ENCODE measurements around the gene SCGN.
A peak's percentile ranks its signal among the peaks of the same experiment; 100 is the strongest.

The SCGN gene, protein sequence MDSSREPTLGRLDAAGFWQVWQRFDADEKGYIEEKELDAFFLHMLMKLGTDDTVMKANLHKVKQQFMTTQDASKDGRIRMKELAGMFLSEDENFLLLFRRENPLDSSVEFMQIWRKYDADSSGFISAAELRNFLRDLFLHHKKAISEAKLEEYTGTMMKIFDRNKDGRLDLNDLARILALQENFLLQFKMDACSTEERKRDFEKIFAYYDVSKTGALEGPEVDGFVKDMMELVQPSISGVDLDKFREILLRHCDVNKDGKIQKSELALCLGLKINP
- 0 to 0.44 (median 0) reads per million in 17 experiments for total RNA-seq

- DNase-seq, result peak; percentile 56 to 81 (median 68)
Measured at GRCh38 chr6:25652007-25652515, at the start of gene SCGN. Gene SCGN, plus strand, starts transcription at chr6:25652215. Its CDS starts 189 bp downstream, at chr6:25652404.

DNA sequence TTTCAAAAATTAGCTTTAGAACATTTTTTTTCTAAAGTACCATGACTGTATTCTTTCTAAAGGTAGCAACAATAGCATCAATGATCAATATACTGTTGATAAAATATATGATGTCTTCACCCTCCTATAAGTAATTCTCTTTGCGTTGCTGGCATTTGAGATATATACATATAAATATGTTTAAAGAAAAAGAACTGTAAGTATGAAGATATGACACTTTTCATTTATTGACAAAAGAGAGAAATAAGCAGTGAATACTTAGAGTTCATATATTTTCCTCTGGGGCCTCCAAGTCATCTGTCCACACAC, 49.4 kb upstream of the SCGN start:
- DNase-seq, result no peak

DNA sequence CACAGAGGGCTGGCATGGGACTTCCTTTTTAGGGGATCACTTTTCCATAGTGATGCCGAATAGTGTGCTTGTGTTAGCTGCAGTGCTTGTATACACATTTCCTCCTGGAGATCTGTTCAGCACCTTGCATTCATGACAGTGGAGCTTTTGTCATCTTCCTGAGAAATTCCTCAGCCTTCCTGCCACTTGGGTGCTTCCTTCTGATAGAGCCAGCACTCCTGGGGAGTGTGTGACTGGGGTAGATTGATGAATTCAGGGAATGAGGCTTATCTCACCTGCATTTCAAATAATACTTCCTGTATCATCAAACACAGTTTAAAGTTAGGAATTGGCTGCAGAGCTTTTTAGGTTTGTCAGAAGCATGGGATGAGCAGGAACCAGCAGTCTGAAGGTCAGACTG, 48.8 kb upstream of the SCGN start:
- no peak for DNase-seq

GRCh38 chr6:25606151-25606550, 45.9 kb upstream of the SCGN start:
- DNase-seq, result no peak

GRCh38 chr6:25608558-25609174, 43.3 kb upstream of the SCGN start:
- no peak for DNase-seq

DNA sequence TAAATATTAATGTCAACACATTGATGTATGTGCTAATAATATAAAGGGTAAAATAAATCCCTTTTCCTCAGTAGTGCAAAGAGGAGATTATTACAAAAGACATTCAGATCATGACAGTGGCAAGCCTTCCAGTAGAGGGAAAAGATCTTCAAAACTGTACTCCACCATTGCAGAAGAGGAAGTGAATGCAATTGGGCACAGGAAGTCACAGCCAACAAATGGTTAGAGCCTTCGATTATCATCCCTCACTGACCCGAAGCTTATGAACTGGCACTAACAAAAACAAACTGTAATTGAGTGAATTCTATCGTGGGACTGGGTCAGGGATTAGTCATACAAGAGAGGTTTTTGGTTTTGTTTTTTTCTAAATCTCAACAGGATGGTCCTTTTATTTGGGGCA, 39.3 kb upstream of the SCGN start:
- peak in 1 of 4 experiments; percentile 23 for DNase-seq

DNA sequence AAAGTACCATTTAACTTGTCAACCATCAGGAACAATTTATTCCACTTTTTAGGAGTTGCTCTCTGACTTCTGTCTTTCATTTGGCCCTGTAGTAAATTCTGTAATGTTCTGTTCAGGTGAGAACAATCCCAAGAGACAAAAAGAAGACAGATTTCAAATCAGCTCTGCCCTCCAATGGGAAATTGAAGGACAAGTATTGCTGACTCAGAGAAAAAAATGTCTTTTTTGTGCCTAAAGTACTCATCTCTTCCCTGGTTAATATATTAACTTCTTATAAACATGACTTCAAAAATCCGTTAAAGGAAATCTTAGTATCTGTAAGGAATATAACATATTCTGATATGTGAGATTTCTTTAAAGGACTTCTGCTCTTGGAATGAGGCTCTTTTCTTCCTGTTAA, 38.6 kb upstream of the SCGN start:
- no peak for DNase-seq

GRCh38 chr6:25614052-25614451, 38.0 kb upstream of the SCGN start:
- no peak for DNase-seq

DNA sequence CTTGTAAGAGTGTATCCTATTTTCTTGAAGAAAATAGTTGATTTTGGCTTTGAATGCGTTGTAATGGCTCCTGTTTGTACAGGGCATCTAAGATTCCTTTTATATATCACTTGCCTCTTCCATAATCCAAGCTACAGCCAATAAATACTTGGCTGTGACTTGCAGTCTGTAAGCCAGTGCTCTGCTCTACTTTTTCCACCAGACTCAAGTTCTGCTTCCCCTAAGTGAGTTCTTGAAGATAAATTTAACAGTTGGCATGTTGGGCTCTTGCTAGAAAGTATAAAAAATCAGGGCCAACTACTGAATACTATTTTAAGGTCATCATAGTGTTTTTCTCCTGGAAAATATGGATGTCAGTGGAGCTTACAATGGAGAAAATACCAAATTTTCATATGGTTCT, 36.5 kb upstream of the SCGN start:
- DNase-seq, result no peak

GRCh38 chr6:25617997-25618396, 34.0 kb upstream of the SCGN start:
- DNase-seq, result peak in 2 of 4 experiments; percentile 21 to 31

DNA sequence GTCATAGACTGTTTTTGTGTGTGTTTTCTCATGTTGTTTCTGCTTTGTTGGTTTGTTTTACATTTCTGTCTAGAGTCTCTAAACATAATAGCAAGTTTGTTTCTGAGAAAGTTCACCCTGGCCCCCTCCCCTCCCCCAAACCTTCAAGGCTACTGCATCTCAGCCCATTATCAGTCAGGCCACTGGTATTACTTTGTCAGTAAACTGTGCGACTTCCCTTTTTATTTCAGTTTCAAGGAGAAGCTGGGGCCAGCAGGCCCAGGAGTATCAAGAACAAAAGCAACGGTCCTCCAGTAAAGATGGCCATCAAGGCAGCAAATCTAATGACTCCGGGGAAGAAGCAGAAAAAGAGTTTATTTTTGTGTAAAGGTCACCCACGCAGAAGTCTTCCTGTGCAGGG, 32.8 kb upstream of the SCGN start:
- peak; percentile 8 to 40 (median 14) for DNase-seq

GRCh38 chr6:25620391-25620790, 31.6 kb upstream of the SCGN start:
- no peak for DNase-seq

GRCh38 chr6:25623065-25623464, 28.9 kb upstream of the SCGN start:
- no peak for DNase-seq

DNA sequence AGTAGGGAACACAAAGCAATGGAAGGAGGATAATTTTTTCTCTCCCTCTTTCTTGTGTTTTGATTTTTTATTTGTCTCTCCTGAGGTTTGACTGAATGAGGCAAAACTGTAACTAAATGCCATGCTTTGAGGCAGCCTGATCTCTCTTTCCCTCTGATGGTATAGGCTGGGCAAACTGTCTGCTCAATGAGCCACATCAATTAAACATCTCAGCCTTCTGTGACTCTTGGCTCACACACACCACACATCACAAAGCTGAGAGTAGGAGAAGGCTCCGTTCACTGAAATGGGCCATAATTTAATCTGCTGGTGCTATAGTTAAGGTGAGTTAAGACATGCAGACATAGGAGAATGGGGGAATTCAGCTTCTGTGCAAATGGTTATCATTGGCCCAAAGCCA, 28.1 kb upstream of the SCGN start:
- no peak for DNase-seq

- no peak for DNase-seq
Measured at GRCh38 chr6:25627001-25627400, 25.0 kb upstream of the SCGN start.

DNA sequence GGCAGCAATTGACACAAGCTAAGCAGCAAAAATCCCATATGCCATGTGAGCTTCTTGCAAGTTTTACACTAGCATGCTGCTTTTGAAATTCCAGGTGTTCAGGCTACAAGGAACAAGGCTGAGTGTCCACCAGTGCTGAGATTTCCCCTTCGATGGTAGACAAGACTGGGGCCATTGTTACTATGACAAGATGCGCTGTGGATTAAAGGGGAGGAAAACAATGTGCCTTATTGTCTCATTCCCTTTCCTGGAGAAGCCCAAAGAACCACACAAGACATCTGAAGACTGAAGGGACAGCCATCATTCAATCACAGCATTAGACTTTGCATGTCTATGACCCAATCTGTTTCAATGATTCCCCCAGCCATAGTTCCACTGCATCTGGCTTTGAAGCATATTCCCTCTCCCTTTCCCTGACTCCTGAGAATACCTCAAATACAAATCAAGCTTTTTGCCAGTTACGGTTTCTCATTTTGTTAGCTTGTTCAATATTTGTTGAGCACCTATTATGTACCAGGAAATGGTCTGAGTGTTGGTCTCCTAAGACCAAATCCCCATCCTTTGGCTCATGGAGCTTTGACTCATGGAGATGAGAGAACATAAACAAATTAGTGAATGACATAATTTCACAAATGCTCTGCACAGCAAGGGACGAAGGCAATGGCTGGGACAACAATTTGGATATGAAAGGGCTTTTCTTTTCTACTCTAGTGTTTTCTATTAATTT, 23.4 kb upstream of the SCGN start:
- DNase-seq, result no peak

DNA sequence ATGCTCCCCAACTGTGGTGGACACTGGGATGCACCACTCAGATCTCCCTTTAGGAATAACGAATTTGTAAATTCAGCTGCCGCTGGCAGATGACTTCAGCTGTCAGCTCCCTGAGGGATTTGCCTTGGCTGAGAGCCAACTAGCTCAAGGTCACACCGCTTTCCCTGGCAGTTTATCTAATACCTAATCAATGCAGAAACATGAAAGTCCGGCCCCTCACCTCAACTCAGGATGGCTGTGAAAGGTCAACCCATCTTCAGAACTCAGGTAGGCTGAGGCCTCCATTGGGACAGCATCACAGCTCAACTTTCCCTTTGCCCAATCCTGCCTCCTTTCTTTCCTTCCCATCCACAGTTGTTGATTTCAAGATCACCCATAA, 22.8 kb upstream of the SCGN start:
- DNase-seq, result no peak

- DNase-seq, result no peak
Measured at GRCh38 chr6:25630508-25631278, 21.3 kb upstream of the SCGN start.

DNA sequence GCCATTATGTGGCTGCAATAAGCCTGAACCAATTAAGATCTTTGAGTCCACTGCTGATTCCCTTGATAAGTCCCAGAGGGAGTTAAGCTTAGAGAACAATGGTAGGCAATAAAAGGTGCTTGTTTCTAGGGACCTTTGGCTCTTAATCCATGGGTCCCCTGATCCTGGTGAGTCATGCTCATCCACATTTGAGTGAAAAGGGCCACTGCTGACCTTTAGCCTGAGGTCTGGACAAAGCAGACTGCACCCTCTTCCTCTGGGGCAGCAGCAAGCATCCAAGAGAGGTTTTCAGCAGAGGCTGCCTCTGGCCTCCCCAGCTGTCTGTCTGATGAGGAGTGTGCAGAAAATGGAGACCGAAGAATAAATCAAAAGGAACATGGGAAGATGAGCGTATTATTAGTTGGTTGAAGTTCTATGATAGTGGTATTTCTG, 16.1 kb upstream of the SCGN start:
- DNase-seq, result peak in 2 of 4 experiments; percentile 16 to 18

GRCh38 chr6:25637211-25637610, 14.8 kb upstream of the SCGN start:
- peak in 3 of 4 experiments; percentile 29 to 57 (median 37) for DNase-seq

DNA sequence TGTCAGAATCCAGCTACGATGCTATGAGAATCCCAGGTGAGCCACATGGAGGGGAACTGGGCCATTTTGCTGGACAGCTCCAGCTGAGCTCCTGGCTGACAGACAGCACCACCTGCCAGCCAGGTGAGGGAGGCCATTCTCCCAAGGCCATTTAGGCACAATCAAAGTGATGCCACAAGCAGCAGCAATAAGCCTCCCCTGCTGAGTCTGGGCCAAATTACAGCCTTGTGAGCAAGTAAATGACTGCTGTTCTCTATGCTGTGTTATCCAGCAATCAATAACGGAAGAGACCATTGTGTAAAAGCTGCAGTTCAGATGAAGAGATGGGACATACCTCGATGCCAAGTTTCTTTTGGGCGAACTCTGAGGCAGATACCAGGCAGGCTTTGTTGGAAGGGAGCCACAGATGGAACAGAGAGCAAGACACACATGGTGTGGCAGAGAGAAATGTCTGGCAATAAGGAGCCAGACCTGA, 14.0 kb upstream of the SCGN start:
- no peak for DNase-seq

- DNase-seq, result no peak
Measured at GRCh38 chr6:25639653-25640052, 12.4 kb upstream of the SCGN start.

DNA sequence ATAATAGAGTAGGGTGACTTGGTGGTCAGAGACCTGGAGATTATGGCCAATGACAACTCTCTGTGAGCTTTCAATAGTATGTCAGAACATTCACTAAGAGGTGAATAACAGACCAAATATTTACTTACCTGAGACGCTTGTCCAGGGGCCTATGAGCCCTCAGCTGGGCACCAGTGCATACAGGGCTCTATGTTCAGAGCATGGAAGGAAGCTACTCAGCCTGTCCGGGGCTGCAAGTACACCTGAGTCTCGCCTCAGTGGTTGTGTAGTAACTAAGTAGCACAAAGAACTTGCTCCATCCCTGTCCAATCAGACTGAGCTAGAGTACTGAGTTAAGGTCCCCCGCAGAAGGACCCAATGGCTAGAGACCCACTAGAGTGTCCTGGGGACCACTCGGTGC, 11.6 kb upstream of the SCGN start:
- no peak for DNase-seq

Measured in suppressor macrophage (primary cell).